ENCODE measurements around the gene LYRM4. TPM values are rescaled to one million over a fixed set of nuclear protein-coding genes. Genes with fewer than 3 reads are reported as not detected.

LYRM4 gene
- polyA plus RNA-seq, 1 donor from 2014 or later, result 29.3 TPM

DNA sequence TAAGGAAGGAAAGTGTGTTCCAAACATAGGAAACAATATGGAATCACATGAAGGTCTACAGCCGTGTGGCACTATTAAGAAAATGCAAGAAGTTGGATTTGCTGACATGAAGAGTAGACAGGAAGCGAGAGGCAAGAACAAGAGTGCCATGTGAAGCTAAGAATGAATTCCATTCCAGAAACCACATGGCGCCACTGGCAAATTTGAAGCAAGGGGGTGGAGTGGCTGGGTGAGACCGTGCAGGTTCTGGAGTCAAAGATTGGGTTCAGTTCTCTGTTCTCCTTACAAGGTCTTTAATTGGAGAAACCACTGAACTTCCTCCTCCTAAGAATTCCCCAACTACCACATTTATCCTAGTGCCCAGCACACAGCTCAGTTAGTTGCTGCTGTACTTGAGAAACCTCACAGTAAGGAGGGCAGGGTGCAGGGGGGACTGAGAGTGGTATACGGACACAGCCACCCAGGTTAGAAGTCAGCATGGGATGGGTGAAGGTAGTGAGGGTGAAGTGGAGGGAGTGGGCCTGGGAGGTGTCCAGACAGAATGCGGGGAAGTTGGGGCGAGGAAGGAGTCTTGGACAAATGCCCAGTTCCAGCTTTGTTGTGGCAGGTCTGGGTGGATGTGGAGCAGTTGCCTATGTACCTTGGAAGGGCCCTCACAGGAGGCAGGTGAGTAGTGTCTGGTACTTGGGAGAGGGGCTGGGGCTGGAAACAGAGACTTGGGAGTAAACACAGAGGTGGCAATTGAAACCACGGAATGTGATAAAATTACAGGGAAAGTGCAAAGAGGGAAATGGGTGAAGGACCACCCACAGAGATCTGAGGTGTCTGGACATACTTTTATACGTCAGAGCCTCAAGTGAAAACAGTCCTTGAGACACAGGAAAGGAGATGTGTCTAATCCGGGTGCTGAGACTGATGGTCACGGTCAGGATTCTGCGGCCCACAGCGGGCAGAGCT, 14.3 kb downstream of the LYRM4 start:
- Histone ChIP-seq H3K4me2 (ENCODE audit: low read length) (no peak overlapping the region), H4K20me1 (ENCODE audit: insufficient read depth) (no peaks in the 10 kb centered on the region), H3K36me3 (ENCODE audit: insufficient read depth, low read length) (no peaks in the 10 kb centered on the region), H3F3A (ENCODE audit: insufficient read depth, low read length, poor library complexity, severe bottlenecking) (no peaks in the 10 kb centered on the region), H3K27ac (ENCODE audit: low read length) (no peak overlapping the region), H3K4me3 (ENCODE audit: low read length) (no peak overlapping the region), H2AFZ (ENCODE audit: low read depth, low read length) (no peak overlapping the region), H3K79me2 (replicated peaks; ENCODE audit: insufficient read depth, low read length) (no peaks in the 10 kb centered on the region), H3K27me3 (ENCODE audit: insufficient read depth, low read depth, low read length) (no peaks in the 10 kb centered on the region), H3K9me3 (ENCODE audit: low read length) (no peaks in the 10 kb centered on the region), H3K9ac (ENCODE audit: low read length) (no peak overlapping the region), H3K9me2 (ENCODE audit: insufficient read depth, low read length) (no peaks in the 10 kb centered on the region)
- TF ChIP-seq TAF1 (IDR thresholded peaks at IDR 0.05; ENCODE audit: low read depth) (no peak), EZH2 (IDR thresholded peaks at IDR 0.05; ENCODE audit: borderline replicate concordance, insufficient read depth, low read length, poor library complexity, severe bottlenecking) (no peak), SMC3 (conservative IDR thresholded peaks at IDR 0.05; ENCODE audit: poor library complexity) (no peak), EP300 (conservative IDR thresholded peaks at IDR 0.05; ENCODE audit: poor library complexity, severe bottlenecking) (no peak), MXI1 (conservative IDR thresholded peaks at IDR 0.05; ENCODE audit: poor library complexity, severe bottlenecking) (no peak), POLR2AphosphoS5 (IDR thresholded peaks at IDR 0.05) (no peak), RAD21 (conservative IDR thresholded peaks at IDR 0.05) (no peak)
- TF ChIP-seq, protein P1, sequence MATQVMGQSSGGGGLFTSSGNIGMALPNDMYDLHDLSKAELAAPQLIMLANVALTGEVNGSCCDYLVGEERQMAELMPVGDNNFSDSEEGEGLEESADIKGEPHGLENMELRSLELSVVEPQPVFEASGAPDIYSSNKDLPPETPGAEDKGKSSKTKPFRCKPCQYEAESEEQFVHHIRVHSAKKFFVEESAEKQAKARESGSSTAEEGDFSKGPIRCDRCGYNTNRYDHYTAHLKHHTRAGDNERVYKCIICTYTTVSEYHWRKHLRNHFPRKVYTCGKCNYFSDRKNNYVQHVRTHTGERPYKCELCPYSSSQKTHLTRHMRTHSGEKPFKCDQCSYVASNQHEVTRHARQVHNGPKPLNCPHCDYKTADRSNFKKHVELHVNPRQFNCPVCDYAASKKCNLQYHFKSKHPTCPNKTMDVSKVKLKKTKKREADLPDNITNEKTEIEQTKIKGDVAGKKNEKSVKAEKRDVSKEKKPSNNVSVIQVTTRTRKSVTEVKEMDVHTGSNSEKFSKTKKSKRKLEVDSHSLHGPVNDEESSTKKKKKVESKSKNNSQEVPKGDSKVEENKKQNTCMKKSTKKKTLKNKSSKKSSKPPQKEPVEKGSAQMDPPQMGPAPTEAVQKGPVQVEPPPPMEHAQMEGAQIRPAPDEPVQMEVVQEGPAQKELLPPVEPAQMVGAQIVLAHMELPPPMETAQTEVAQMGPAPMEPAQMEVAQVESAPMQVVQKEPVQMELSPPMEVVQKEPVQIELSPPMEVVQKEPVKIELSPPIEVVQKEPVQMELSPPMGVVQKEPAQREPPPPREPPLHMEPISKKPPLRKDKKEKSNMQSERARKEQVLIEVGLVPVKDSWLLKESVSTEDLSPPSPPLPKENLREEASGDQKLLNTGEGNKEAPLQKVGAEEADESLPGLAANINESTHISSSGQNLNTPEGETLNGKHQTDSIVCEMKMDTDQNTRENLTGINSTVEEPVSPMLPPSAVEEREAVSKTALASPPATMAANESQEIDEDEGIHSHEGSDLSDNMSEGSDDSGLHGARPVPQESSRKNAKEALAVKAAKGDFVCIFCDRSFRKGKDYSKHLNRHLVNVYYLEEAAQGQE (IDR thresholded peaks at IDR 0.05; ENCODE audit: borderline replicate concordance), result no peak
- TF ChIP-seq, protein P2, sequence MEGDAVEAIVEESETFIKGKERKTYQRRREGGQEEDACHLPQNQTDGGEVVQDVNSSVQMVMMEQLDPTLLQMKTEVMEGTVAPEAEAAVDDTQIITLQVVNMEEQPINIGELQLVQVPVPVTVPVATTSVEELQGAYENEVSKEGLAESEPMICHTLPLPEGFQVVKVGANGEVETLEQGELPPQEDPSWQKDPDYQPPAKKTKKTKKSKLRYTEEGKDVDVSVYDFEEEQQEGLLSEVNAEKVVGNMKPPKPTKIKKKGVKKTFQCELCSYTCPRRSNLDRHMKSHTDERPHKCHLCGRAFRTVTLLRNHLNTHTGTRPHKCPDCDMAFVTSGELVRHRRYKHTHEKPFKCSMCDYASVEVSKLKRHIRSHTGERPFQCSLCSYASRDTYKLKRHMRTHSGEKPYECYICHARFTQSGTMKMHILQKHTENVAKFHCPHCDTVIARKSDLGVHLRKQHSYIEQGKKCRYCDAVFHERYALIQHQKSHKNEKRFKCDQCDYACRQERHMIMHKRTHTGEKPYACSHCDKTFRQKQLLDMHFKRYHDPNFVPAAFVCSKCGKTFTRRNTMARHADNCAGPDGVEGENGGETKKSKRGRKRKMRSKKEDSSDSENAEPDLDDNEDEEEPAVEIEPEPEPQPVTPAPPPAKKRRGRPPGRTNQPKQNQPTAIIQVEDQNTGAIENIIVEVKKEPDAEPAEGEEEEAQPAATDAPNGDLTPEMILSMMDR (IDR thresholded peaks at IDR 0.05; ENCODE audit: poor library complexity, severe bottlenecking), result no peak

GRCh38 chr6:5243069-5243468, 17.7 kb downstream of the LYRM4 start:
- Histone ChIP-seq H3F3A (ENCODE audit: insufficient read depth, low read length, poor library complexity, severe bottlenecking) (no peaks in the 10 kb centered on the region), H3K79me2 (replicated peaks; ENCODE audit: insufficient read depth, low read length) (no peaks in the 10 kb centered on the region), H3K27ac (ENCODE audit: low read length) (no peak overlapping the region), H3K4me3 (ENCODE audit: low read length) (no peak overlapping the region), H3K27me3 (ENCODE audit: insufficient read depth, low read depth, low read length) (no peaks in the 10 kb centered on the region), H4K20me1 (ENCODE audit: insufficient read depth) (no peaks in the 10 kb centered on the region), H3K36me3 (ENCODE audit: insufficient read depth, low read length) (no peaks in the 10 kb centered on the region), H2AFZ (ENCODE audit: low read depth, low read length) (no peak overlapping the region), H3K9ac (ENCODE audit: low read length) (no peak overlapping the region), H3K4me2 (ENCODE audit: low read length) (no peak overlapping the region), H3K9me3 (ENCODE audit: low read length) (no peaks in the 10 kb centered on the region), H3K9me2 (ENCODE audit: insufficient read depth, low read length) (no peaks in the 10 kb centered on the region)
- TF ChIP-seq TAF1 (IDR thresholded peaks at IDR 0.05; ENCODE audit: low read depth) (no peak), RAD21 (conservative IDR thresholded peaks at IDR 0.05) (no peak), EZH2 (IDR thresholded peaks at IDR 0.05; ENCODE audit: borderline replicate concordance, insufficient read depth, low read length, poor library complexity, severe bottlenecking) (no peak), POLR2AphosphoS5 (IDR thresholded peaks at IDR 0.05) (no peak), SMC3 (conservative IDR thresholded peaks at IDR 0.05; ENCODE audit: poor library complexity) (no peak), EP300 (conservative IDR thresholded peaks at IDR 0.05; ENCODE audit: poor library complexity, severe bottlenecking) (no peak), MXI1 (conservative IDR thresholded peaks at IDR 0.05; ENCODE audit: poor library complexity, severe bottlenecking) (no peak)
- TF ChIP-seq, protein P2 (IDR thresholded peaks at IDR 0.05; ENCODE audit: poor library complexity, severe bottlenecking), result no peak
- TF ChIP-seq, protein P1 (IDR thresholded peaks at IDR 0.05; ENCODE audit: borderline replicate concordance), result no peak

All from neural cell (in vitro differentiated cells).